LNCaP clone FGC (cell line): ENCODE measurements around the gene FOXP1.

Source experiments
- DNase-seq: peaks from one replicate; pipeline ENCODE4 v3.0.0-alpha.2; 2011; ENCODE audit warnings: low read depth
- H3K4me3 ChIP-seq: 2 replicates; pipeline ENCODE4 v1.5.1; 2011; ENCODE audit warnings: mild to moderate bottlenecking, low read depth, low read length, control low read depth
- TF ChIP-seq, protein P1 (sequence below): IDR thresholded peaks from 2 replicates; pipeline ENCODE4 v1.5.1; 2012; ENCODE audit warnings: mild to moderate bottlenecking; ENCODE audit not compliant: control insufficient read depth, insufficient read depth; ENCODE audit errors: extremely low read depth

FOXP1 gene

GRCh38 chr3:71451812-71452211 lies 131.7 kb downstream of the FOXP1 start:
- no peak overlapping the region for H3K4me3 ChIP-seq
- TF ChIP-seq, protein P1, sequence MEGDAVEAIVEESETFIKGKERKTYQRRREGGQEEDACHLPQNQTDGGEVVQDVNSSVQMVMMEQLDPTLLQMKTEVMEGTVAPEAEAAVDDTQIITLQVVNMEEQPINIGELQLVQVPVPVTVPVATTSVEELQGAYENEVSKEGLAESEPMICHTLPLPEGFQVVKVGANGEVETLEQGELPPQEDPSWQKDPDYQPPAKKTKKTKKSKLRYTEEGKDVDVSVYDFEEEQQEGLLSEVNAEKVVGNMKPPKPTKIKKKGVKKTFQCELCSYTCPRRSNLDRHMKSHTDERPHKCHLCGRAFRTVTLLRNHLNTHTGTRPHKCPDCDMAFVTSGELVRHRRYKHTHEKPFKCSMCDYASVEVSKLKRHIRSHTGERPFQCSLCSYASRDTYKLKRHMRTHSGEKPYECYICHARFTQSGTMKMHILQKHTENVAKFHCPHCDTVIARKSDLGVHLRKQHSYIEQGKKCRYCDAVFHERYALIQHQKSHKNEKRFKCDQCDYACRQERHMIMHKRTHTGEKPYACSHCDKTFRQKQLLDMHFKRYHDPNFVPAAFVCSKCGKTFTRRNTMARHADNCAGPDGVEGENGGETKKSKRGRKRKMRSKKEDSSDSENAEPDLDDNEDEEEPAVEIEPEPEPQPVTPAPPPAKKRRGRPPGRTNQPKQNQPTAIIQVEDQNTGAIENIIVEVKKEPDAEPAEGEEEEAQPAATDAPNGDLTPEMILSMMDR, result no peak
- no peak for DNase-seq

DNA sequence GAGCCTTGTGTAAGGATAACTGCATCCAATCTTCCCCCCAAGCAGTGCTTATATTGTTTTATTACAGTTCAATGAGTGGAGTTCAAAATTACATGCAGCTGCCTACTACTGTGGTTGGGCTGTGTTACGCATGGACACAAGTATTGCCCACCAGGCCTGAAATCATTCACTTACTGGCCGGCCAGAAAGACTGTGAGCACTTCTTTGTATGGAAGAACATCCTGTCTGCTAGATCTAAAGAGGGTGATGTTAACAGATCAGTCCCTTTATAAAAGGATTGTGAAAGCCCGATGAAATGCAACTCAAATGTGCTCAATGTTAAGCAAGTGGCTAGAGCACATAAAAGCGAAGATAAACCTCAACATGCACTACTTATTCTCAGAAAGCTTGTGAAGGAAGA lies 132.5 kb downstream of the FOXP1 start:
- H3K4me3 ChIP-seq, result no peak overlapping the region
- no peak for DNase-seq
- TF ChIP-seq, protein P1, result no peak

- H3K4me3 ChIP-seq, result no peak overlapping the region
- DNase-seq, result no peak
- TF ChIP-seq, protein P1, result no peak
Measured at GRCh38 chr3:71450162-71450561, 133.4 kb downstream of the FOXP1 start.

DNA sequence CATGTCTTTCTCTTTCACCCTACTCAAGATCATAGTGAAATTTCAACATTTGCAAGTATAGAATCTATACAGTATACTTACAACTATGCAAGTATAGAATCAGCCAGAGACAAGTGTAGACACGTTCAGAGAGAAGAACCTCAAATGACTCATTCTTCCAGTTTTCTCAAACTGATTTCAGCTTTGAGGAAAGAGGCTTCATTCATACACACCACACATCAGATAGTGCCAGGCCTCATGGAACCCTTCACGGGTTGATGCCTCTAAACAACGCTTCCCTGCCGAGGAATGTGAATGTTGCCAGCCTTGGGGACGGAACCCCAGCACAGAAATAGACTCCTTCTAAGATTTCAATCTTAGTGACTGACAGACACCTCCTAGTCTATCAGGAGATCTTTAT lies 135.7 kb downstream of the FOXP1 start:
- H3K4me3 ChIP-seq, result no peak overlapping the region
- TF ChIP-seq, protein P1, result no peak
- no peak for DNase-seq

DNA sequence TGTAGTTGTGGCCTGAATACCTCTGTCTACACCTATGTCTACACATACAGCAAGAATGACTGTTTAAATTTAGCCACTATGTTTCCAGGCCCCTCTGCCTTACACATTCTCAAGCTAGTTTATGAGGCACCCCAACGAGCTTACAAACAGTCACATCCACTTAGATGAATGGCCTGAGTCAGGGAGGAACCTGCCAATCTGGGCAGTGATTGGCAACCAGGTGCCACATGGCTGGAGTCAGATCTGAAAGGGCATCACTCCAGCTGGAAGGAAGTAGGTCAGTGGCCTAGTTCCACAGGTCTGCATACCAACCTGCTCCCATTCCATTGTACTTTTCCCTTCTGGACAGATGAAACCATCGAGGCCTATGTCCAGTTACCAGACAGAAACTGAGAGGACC lies 136.3 kb downstream of the FOXP1 start:
- no peak overlapping the region for H3K4me3 ChIP-seq
- TF ChIP-seq, protein P1, result no peak
- DNase-seq, result no peak

DNA sequence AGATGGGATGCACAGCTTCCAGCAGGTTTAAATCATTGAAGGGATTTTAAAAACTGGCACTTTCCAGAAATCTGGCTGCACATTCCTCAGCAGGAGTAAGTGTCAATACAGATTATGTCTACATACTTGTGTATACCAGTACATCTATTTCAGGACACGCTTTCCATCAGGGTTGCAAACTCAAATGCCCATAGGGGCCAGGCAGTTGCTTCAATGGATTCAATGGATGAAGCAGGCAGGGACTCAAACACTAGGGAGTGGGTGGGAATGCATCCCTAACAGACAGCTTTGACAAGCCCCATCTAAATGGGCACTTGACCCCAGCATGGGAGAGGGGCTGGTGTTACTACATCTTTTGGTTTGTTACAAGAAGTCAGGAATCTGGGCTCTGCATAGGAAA lies 136.8 kb downstream of the FOXP1 start:
- TF ChIP-seq, protein P1, result no peak
- H3K4me3 ChIP-seq, result no peak overlapping the region
- DNase-seq, result no peak

- TF ChIP-seq, protein P1, result no peak
- H3K4me3 ChIP-seq, result no peak overlapping the region
- no peak for DNase-seq
Measured at GRCh38 chr3:71446260-71446659, 137.3 kb downstream of the FOXP1 start.
